NCI-H187 treated with DMSO at 0.1 percent for 48 hours (cell line): Measurements from ENCODE around the gene SCUBE2.
"Not testable (repeated sequence)": the region's sequence is repeated elsewhere in the genome, so short reads cannot be mapped to it uniquely, and the experiment has no call there.

Experiments
- DNase-seq: peaks from one replicate; lab custom pipeline; 2025; lab: John Stamatoyannopoulos, UW

SCUBE2 gene

GRCh38 chr11:9004183-9004926, 87.0 kb downstream of the SCUBE2 start:
- no peak for DNase-seq

GRCh38 chr11:9003573-9004182, 87.7 kb downstream of the SCUBE2 start, which contains the start of gene NRIP3:
TSS of gene NRIP3 (minus strand) at chr11:9004001. CDS start at chr11:9003935, 66 bp downstream.
- DNase-seq = no peak

- no peak for DNase-seq
Observed at GRCh38 chr11:9002920-9003572, 88.4 kb downstream of the SCUBE2 start.

- no peak for DNase-seq
Observed at GRCh38 chr11:9001736-9002135, 89.7 kb downstream of the SCUBE2 start.

GRCh38 chr11:8998017-8998416, 93.4 kb downstream of the SCUBE2 start:
- DNase-seq = no peak

- no peak for DNase-seq
Observed at GRCh38 chr11:8997451-8997850, 93.9 kb downstream of the SCUBE2 start.

- DNase-seq = no peak
Observed at GRCh38 chr11:8989453-8989852, 101.9 kb downstream of the SCUBE2 start.

- DNase-seq = no peak
Observed at GRCh38 chr11:8988329-8989234, 102.8 kb downstream of the SCUBE2 start.

- DNase-seq = no peak
Observed at GRCh38 chr11:8987446-8987845, 104.0 kb downstream of the SCUBE2 start.

- DNase-seq = not testable (repeated sequence)
Observed at GRCh38 chr11:8986772-8987171, 104.6 kb downstream of the SCUBE2 start.

GRCh38 chr11:8985462-8985861, 105.9 kb downstream of the SCUBE2 start:
- DNase-seq = no peak

- DNase-seq = no peak
Observed at GRCh38 chr11:8983552-8983951, 107.8 kb downstream of the SCUBE2 start.

- no peak for DNase-seq
Observed at GRCh38 chr11:8980485-8980884, 110.9 kb downstream of the SCUBE2 start.

- DNase-seq = not testable (repeated sequence)
Observed at GRCh38 chr11:8979365-8979764, 112.0 kb downstream of the SCUBE2 start.

GRCh38 chr11:8973121-8973520, 118.3 kb downstream of the SCUBE2 start:
- DNase-seq = no peak

- no peak for DNase-seq
Observed at GRCh38 chr11:8971924-8972316, 119.5 kb downstream of the SCUBE2 start.

GRCh38 chr11:8971196-8971923, 120.0 kb downstream of the SCUBE2 start:
- DNase-seq = no peak
